SKM-1 treated with dmso at 0.1 percent for 144 hours (cell line): Measurements from ENCODE around the gene SIRPA.

ENCODE experiments used
- DNase-seq: peaks from one replicate; lab custom pipeline; 2025; ENCODE audit not compliant: unreplicated experiment; lab: John Stamatoyannopoulos, UW

SIRPA gene

DNA sequence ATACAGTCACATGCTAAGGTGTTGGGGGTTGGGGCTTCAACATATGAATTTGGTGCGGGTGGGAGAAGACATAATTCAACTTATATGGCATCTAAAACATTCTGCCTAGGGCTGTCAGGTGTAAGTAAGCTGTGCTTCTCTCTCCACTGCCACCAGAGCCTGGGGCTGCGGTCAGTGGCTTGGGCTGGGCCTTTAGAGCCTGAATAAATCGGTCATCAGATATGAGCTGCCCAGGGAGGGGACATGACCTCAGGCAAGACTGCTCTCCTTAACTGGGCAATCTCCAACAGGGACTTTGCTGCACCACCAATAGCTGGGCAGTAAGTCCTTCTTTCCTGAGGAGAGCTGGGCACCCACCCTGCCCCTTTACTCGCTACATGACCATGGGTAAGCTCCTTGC, 24.9 kb upstream of the SIRPA start:
- DNase-seq, result no peak

- peak; percentile 44 for DNase-seq
Measured at GRCh38 chr20:1870792-1871550, 24.2 kb upstream of the SIRPA start.

GRCh38 chr20:1871807-1872458, 23.3 kb upstream of the SIRPA start:
- DNase-seq, result no peak

DNA sequence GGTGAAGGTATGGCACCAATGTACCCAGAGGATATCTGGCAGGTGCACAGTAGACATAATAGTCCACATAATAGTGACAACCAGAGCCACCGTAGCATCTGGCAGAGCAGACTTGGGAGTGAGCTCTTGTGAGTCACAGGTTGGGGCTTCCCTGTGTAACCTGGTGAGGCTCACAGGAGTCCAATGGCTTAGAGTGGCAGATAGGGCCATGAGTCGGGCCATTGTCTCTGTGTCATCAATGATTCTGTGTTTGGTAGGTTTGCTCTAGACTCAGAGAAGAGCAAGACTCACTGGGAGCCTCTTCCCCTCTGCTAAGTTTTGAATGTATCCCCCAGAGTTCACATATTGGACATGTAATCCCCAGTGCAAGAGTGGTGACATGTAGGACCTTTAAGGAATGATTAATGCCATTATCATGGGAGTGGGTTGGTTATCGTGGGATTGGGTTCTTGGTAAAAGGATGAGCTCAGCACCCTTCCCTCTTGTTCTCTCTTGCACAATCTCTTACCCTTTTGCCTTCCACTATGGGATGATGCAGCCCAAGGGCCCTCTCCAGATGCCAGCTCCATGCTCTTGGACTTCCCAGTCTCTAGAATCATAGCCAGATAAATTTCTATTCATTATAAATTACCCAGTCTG, 22.6 kb upstream of the SIRPA start:
- DNase-seq, result no peak

DNA sequence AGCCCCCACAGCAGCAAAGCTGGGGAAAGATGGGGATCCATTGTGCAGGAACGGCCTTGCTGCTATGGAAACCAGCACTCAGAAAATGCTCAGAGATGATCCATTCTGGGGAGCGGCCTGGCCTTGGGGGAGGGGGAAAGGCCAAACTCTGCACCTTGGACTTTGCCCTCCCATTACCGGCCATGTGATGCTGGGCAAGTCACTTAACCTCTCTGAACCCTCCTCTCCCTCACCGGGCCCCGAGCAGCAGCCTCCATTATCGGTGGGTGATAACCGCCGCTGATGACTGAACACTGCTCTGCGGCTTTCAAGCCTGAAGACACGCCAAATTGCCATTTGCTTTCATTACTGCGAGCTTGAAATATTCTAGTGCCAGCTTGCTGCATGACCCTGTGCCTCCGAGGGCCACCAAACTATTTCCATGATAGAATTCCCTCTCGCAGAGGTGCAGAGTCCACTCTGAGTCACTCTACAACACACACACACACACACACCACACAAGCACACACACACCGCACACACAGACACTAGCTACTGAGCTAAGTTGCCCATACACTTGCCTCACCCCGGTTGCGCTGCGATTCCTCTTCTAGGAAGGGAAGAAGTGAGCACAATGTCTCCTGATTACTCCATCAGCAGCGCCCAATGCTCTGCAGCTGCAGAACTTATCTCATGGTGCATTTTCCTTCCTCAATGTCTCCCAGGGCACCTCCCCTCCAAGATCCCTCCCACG, 20.6 kb upstream of the SIRPA start:
- peak; percentile 65 for DNase-seq

GRCh38 chr20:1875183-1875554, 20.0 kb upstream of the SIRPA start:
- no peak for DNase-seq

- no peak for DNase-seq
Measured at GRCh38 chr20:1875762-1876161, 19.4 kb upstream of the SIRPA start.

- no peak for DNase-seq
Measured at GRCh38 chr20:1876217-1876921, 18.8 kb upstream of the SIRPA start.

GRCh38 chr20:1876975-1877608, 18.1 kb upstream of the SIRPA start:
- DNase-seq, result no peak

DNA sequence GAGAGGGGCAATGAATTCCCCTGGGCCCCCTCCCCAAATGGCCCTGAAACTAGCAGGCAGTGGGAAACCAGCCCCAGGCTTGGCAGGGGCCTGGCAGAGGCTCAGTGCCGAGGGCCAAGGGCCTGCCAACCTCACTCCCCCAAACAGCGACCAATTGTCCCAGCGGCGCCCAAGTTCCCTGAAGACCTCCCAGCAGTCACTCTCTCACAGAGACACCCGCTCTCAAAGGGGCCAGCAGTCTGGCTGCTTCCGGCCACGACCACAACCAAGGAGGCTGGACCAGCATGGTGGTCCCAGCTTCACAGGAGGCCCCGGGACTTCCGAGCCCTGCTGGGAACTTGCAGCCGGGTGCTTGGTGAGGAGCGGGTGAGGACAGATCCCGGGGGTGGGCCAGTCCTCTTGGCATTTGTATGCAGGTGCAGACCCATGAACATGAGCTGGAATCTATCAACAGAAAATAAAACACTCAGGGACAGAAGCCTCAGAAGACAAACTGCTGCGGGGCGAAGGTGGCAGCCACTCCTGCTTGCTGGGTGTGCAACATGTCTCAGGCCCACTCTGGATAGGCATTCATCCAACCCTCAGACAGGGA, 17.5 kb upstream of the SIRPA start:
- DNase-seq, result no peak

DNA sequence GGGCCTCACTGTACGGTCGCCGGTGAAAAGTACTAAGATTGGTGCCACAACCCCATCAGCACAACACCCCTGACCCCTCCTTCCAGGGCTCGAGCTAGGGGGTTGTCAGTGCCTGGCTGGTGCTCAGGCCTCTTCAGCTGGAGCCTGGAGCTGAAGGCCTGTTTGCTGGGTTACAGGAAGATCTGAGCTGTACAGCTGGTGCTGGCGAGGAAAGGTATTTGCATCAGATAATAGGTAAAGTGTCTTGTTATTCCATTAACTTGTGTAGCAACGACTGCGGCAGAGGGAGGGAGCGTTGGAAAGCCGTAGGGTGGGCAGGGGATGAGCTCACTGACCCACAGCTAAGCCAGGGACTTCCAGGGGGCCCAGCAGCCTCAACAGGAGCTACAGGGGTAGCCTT, 15.8 kb upstream of the SIRPA start:
- DNase-seq, result no peak

GRCh38 chr20:1879934-1880333, 15.3 kb upstream of the SIRPA start:
- no peak for DNase-seq

DNA sequence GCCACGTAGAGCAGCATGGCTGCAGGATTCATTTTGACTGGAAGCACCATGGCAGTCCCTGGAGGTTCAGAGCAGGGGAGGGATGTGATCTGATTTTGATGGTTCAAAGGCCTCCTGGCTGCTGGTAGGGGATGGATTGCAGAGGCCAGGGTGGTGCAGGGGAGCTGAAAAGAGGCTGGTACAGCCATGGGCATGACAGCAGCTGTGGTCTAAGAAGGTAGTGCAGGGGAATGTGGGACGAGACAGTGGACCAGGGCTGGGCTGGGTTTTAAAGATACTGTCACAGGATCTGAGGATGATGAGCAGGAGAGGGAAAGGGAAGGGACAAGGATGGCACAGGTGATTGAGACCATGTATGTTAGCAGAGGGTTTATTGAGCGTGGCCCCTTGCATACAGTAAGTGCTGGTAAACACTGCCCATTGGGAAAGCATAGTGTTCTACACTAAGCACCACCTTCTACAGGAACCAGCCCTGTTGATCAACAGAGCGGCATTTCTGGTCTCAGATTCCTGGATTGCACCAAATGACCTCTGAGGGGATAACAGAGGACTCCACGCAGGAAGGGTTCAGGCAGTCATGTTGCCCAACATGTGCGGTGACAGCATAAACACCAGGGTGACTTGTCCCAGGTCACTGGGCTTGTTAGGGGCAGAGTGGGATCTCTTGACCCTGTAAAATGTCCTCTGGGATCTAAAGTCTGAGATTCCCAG, 14.5 kb upstream of the SIRPA start:
- no peak for DNase-seq

- DNase-seq, result no peak
Measured at GRCh38 chr20:1881240-1881835, 13.9 kb upstream of the SIRPA start.

DNA sequence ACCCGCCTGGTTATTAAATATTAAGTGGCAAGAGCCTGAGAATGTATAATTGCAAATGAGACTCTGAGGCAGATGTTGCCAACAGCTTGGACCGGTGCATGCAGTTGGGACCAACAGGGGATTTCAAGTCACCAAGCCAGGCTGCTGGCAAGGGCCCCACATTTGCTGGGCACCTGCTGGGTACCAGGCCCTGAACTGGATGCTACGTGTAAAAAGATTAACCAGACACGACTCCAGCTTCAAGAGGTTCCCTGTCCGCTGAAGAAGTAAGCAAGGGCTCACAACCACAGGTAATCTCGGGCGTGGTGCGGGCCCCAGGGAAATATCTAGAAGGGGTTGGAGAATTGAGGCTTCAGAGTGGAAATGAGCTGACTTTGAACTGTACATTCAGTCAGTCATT, 13.2 kb upstream of the SIRPA start:
- no peak for DNase-seq

- no peak for DNase-seq
Measured at GRCh38 chr20:1883986-1884385, 11.2 kb upstream of the SIRPA start.

- no peak for DNase-seq
Measured at GRCh38 chr20:1885254-1885653, 10.0 kb upstream of the SIRPA start.

- DNase-seq, result no peak
Measured at GRCh38 chr20:1885940-1886693, 9.1 kb upstream of the SIRPA start.
